DMS 273 treated with DMSO at 0.1 percent for 48 hours (cell line): Measurements from ENCODE around the gene GADD45A.
"Not testable (repeated sequence)": the region's sequence is repeated elsewhere in the genome, so short reads cannot be mapped to it uniquely, and the experiment has no call there.

Experiments used
- DNase-seq: peaks from one replicate; lab custom pipeline; 2025; lab: John Stamatoyannopoulos, UW

GADD45A gene, protein sequence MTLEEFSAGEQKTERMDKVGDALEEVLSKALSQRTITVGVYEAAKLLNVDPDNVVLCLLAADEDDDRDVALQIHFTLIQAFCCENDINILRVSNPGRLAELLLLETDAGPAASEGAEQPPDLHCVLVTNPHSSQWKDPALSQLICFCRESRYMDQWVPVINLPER

GRCh38 chr1:67685067-67685557, at the start of gene GADD45A:
TSS of gene GADD45A (plus strand) at chr1:67685201. CDS start at chr1:67685495, 294 bp downstream.
- peak; percentile 98 for DNase-seq

DNA sequence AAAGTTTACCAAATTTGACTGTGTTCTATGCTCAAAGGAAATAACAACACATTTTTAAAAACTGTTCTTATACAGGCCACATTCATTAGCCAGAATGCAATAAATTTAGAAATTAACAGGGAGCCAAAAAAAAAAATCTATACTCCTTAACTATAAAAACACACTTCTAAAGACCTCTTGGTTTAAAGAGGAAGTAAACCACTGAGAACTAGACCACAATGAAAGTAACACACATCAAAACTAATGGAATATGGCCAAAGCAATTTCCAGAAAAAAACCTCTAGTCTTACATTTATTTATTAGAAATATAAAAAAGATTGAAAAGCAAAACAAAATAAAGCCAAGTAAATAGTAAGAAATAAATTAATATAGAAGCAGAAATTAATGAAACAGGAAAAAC, 48.9 kb upstream of the GADD45A start:
- DNase-seq = no peak

DNA sequence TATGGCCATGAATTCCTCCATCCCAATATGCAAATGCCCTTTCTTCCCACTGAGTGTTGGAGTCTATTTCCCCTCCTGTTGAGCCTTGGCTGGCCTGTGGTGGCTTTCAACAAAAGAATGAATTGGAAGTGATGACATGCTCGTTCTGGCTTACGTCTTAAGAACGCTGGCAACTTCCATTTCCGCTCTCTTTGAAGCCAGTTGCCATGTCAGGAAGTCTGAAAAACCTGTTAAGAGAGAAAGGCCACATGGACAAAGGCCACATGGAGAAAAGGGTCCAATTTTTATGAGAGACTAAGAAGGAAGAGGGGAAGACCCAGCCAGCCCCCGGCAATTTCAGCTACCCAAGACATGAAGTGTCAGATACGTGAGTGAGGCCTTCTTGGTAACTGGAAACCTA, 45.6 kb upstream of the GADD45A start:
- no peak for DNase-seq

GRCh38 chr1:67642629-67643028, 42.4 kb upstream of the GADD45A start:
- DNase-seq = no peak

DNA sequence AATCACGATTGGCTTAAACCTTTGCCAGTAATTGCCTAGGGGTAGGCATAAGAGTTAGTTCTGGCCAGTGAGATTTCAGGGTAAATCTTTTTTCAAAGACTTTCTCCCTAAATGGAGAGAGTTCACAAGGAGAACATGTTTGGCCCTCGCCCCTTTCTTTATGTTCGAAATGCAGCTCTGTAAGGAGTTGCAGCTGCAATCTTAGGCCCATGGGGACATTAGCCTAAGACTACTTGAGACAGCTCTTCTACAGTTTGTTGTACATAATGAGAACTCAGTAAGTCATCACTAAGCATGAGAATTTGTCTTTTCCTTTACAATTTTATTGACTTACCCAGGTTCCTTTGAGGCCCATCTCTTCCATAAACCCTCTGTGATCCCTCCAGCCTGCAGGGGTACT, 40.4 kb upstream of the GADD45A start:
- no peak for DNase-seq

DNA sequence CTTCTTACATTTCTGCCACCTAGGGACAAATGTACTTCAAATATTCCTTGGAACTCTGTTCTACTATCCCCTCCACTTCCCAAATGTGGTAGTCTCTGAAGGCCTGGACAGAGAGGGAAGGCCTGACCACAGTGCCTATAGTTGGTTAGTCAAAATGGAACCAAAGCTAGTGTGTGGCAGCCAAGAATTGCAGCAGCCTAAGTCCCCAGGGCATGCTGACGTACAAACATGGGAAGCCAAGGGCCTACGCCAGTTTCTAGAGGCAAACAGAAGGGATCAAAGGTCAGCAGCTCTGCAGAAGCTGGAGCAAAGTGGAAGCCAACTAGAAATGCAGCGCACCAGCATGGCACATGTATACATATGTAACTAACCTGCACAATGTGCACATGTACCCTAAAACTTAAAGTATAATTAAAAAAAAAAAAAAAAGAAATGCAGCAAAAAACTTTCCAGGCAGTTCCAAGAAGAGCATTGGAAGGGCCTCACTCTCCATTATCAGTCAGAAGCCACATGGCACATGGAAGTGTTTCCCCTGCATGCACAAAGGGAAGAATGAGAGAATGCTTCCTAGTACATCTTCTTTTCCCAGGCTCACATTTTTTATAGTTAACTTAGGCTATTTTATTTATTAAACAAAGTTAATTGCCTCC, 39.4 kb upstream of the GADD45A start:
- peak; percentile 56 for DNase-seq

DNA sequence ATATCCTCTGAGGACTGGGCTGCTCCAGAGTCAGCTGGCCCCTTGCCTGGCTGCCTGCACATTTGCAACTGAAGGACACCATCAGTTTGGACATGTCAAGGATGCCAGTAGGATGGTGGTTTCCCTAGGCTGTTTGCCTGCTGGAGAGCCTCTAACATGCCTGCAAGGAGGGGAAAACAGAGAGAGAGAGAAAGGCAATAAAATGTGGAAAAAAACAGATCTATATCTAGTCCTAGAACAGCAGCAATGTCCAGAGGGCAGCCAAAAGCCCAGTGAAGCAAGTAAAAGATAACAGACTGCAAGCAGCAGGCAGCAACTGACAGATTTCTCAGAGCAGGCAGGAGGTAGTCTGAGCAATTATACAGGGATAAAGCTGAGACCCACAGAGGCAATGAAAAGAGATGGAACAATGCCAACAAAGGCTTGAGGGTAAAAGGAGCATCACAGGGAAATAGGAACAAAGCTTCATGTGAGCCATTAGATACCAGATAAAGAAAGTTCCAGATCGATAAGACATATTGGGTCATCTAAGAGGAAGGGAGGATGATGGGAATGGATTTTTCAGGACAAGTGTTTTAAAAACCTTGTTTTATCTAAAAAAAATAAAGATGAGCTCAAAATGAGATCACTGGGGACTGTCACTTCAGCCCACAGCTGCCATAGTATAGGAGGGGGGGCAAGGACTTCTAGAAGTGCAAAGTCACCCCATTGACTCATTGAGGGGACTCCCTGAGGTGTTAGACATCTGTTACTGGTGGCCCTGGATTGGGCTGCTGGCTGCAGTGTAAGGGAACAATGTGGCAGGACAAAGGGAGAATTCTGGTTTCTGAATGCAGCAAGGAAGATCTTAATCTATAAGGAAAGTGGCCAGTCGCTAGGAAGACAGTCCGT, 38.6 kb upstream of the GADD45A start:
- peak; percentile 98 for DNase-seq

DNA sequence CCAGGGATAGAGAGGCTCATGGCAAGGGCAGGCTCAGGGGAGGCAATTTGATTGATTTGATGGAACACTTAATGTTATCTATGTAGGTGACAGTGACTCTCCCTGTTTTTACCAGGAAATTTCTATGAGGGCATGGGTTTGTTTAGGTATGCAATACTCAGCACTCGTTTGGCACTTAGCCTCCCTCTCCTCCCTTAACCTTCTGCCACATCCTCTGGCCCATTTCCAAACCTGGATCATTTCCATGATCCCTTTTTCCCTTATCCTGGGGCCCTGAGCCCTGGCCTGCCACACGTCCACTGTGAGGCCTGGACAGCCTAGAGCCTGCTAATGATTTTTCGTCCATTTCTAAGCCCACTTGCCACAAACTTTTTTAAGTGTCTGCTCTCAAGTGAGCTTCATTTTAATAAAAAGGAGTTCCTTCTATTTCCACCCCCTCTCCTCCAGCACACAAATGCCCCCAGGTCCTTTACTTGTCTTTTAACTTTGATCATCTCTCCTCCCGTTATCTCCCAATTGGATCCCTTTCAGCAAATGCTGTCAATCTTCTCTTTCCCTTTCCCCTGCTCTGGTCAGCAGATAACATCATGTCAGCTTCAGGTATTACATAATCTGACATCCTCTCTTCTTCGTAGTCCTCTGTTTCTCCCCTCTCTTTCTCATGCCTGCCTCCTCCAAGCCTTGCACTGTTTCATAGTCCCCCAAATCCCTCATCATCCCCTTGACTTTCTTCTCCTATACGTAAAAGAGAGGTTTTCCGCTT, 37.8 kb upstream of the GADD45A start:
- DNase-seq = peak; percentile 91

DNA sequence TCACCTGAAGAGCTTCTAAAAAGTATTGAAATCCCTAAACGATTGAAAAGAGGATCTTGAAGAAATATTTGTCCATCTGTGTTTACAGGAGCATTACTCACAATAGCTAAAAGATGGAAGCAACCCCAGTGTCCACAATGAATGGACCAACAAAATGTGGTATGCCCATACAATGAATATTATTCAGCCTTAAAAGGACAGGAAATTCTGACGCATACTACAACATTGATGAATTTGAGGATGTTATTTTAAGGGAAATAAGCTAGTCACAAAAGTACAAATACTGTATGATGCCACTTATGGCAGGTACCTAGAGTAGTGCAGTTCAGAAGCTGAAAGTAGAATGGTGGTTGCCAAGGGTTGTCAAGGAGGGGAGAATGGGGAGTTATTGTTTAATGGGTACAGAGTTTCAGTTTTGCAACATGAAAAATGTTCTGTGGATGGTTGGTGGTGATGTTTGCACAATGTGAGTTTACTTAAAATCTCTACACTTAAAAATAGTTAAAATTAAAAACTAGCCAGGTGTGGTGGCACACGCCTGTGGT, 37.1 kb upstream of the GADD45A start:
- DNase-seq = no peak

- no peak for DNase-seq
Observed at GRCh38 chr1:67648582-67649326, 36.2 kb upstream of the GADD45A start.

DNA sequence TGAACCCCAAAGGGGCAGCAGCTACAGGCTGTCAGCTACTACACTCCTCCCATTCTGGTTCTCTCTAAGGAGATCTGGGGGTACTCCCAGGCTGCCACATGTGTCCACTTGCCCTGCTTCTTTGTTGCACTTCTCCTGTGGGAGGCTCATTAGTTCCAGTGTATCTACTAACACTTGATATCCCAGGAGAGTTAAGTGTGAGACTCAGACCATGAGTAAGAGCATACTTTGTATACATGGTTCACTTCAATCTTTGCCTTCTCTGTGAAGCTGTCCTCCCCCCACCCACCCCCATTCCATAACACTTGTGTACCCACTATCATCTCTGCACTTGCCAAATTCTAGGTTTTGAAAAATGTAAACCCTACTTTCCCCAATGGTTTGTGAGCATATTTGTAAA, 34.9 kb upstream of the GADD45A start:
- DNase-seq = no peak

DNA sequence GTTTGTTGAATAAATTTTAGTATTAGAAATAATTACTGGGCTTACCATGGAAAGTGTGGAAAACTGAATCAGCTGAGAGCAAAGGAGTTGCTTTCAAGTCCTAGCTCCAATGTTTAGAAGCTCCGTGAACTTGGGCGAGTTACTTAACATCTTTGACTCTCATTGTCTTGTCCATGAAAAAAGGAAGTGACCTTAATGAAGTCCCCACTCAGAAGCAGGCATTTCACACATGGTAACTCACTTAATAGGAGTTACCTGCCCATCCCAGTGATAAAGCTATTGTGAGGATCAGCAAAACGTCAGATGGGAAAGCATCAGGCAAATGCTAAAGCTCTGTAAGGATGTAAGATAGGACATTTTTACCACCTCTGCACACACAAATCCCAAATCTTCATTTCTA, 34.0 kb upstream of the GADD45A start:
- no peak for DNase-seq

DNA sequence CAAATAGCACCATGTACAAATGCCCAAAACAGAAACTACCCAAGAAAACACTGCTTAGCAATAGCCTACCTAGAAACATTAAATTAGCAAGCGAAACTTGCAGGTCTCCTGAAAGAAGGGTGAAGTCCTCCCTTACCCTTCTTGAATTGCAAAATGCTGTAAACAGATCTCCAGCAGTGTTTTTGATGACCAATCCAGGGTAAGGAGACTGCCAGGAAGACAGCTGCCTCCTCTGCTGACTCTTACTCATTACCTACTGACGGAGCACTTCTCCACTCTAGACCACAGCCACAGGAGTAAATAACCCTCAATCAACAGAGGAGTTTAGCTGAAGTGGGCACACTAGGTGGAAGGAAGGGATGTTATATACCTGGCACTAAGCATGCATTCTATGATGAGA, 32.2 kb upstream of the GADD45A start:
- DNase-seq = peak; percentile 52

- DNase-seq = no peak
Observed at GRCh38 chr1:67653304-67653703, 31.7 kb upstream of the GADD45A start.

- DNase-seq = no peak
Observed at GRCh38 chr1:67655581-67655980, 29.4 kb upstream of the GADD45A start.

- not testable (repeated sequence) for DNase-seq
Observed at GRCh38 chr1:67657152-67657551, 27.8 kb upstream of the GADD45A start.

DNA sequence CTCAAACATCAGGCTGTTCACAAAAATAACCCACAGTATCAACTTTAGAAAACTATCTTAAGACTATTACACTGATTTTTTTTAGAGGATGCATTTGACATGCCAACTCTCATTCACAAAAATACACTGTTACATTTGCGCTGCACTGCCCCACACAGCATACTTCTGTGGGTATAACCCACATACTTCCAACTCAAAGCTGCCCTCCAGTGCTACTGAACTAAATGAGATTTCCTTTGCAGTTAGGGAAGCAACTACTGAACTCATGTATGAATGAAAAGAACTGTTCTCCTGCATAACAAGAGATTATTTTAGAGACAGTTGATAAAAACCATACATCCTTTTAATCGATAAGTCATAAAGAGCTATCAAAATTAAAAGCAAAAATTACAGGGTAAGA, 25.8 kb upstream of the GADD45A start:
- DNase-seq = no peak

DNA sequence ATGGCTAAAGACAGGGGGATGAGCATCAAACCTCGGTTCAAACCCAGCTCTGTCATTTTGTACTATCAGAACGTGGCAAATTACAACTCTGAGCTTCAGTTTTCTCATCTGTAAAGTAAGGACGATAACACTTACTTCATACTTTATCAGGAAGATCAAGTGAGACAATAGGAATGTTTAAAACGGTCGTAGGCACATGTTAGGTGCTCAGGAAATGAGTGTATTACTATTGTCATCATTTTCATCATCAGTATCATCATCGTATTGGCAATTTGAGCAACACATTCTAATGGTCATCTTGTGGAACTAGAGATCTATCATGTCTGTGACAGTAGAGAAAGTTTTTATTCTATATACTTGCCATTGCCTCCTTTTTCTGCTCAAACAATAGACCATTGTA, 22.1 kb upstream of the GADD45A start:
- DNase-seq = no peak

DNA sequence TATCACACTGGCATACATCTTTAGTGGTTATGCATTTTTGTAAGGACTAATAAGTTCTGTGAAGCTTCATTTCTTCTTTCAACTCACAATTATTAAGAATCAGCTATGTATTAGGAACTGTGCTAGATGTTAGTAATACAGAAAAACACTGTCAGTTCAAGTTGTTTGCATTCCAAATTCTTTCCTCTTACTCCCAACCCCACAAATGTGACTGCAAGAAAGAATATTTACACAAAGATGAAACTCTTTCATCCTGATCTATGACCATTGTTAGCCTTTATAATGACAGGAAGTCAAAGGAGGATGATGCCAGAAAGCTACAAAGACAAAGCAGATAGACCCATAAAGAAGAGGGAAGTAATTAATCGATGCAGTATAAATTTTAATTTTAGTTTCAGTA, 21.0 kb upstream of the GADD45A start:
- DNase-seq = no peak

- DNase-seq = not testable (repeated sequence)
Observed at GRCh38 chr1:67665307-67665706, 19.7 kb upstream of the GADD45A start.

GRCh38 chr1:67666636-67667035, 18.4 kb upstream of the GADD45A start:
- DNase-seq = no peak
